NCI-H69 (cell line): ENCODE data around the gene UNC80.

ENCODE experiments used
- DNase-seq: peaks from one replicate; lab custom pipeline; 2025; lab: John Stamatoyannopoulos, UW

UNC80 gene

GRCh38 chr2:210027608-210028007, 256.0 kb downstream of the UNC80 start:
- DNase-seq = no peak

GRCh38 chr2:210028178-210028577, 256.5 kb downstream of the UNC80 start:
- DNase-seq = peak; percentile 2

- no peak for DNase-seq
Observed at GRCh38 chr2:210034087-210034683, 262.6 kb downstream of the UNC80 start.

GRCh38 chr2:210035679-210036078, 264.0 kb downstream of the UNC80 start:
- DNase-seq = no peak

- DNase-seq = no peak
Observed at GRCh38 chr2:210038078-210038477, 266.4 kb downstream of the UNC80 start.

GRCh38 chr2:210046851-210047500, 275.3 kb downstream of the UNC80 start:
- DNase-seq = no peak
